Measurements from ENCODE around the gene MVD.

- TF ChIP-seq CTCF (IDR thresholded peaks at IDR 0.05), result no peak
- TF ChIP-seq POLR2A (IDR thresholded peaks at IDR 0.05), result no peak
These were observed 30.0 kb upstream of the MVD start for GRCh38 chr16:88692861-88693260.
